GM21367 (cell line): ENCODE measurements around the gene WDR44.
"Not testable (repeated sequence)": the region's sequence is repeated elsewhere in the genome, so short reads cannot be mapped to it uniquely, and the experiment has no call there.

Source experiments
- ATAC-seq: cut with Tn5 transposase; IDR thresholded peaks from one replicate; pipeline ENCODE4 v1.9.1; 2021; ENCODE audit not compliant: unreplicated experiment

Gene WDR44

GRCh38 chrX:118345464-118346257, at the start of gene WDR44:
WDR44 (plus strand) TSS chrX:118346106; CDS start chrX:118346504, 398 bp downstream.
- peak; percentile 88 for ATAC-seq

GRCh38 chrX:118305827-118306226, 40.1 kb upstream of the WDR44 start:
- not testable (repeated sequence) for ATAC-seq

- ATAC-seq: no peak
These were observed 30.4 kb upstream of the WDR44 start for GRCh38 chrX:118315529-118315928.

- ATAC-seq: no peak
These were observed 21.3 kb upstream of the WDR44 start for GRCh38 chrX:118324588-118324987.

GRCh38 chrX:118325453-118325852, 20.5 kb upstream of the WDR44 start:
- ATAC-seq: no peak

GRCh38 chrX:118329175-118329574, 16.7 kb upstream of the WDR44 start:
- no peak for ATAC-seq

- no peak for ATAC-seq
These were observed 8.2 kb upstream of the WDR44 start for GRCh38 chrX:118337687-118338086.

- no peak for ATAC-seq
These were observed 7.0 kb upstream of the WDR44 start for GRCh38 chrX:118338930-118339329.

- no peak for ATAC-seq
These were observed 852 bp upstream of the WDR44 start for GRCh38 chrX:118345045-118345463.

- peak; percentile 17 for ATAC-seq
These were observed 570 bp downstream of the WDR44 start for GRCh38 chrX:118346258-118347094.

- no peak for ATAC-seq
These were observed 1.2 kb downstream of the WDR44 start for GRCh38 chrX:118347131-118347530.

GRCh38 chrX:118347736-118348135, 1.8 kb downstream of the WDR44 start:
- ATAC-seq: no peak

- ATAC-seq: no peak
These were observed 2.4 kb downstream of the WDR44 start for GRCh38 chrX:118348186-118348810.

GRCh38 chrX:118349188-118349587, 3.3 kb downstream of the WDR44 start:
- no peak for ATAC-seq

- no peak for ATAC-seq
These were observed 4.3 kb downstream of the WDR44 start for GRCh38 chrX:118350221-118350620.

- no peak for ATAC-seq
These were observed 4.8 kb downstream of the WDR44 start for GRCh38 chrX:118350706-118351105.

- no peak for ATAC-seq
These were observed 6.7 kb downstream of the WDR44 start for GRCh38 chrX:118352566-118352965.

GRCh38 chrX:118353081-118353850, 7.4 kb downstream of the WDR44 start:
- ATAC-seq: no peak

GRCh38 chrX:118355225-118355920, 9.5 kb downstream of the WDR44 start:
- no peak for ATAC-seq

GRCh38 chrX:118356154-118356701, 10.3 kb downstream of the WDR44 start:
- no peak for ATAC-seq
